Hippocampal formation (tissue), 2 donors: ENCODE results near the gene IQSEC1.

Experiments used
- DNase-seq, 2 donors: peaks; one replicate each; lab custom pipeline; 2025; lab: John Stamatoyannopoulos, UW

Gene IQSEC1

DNA sequence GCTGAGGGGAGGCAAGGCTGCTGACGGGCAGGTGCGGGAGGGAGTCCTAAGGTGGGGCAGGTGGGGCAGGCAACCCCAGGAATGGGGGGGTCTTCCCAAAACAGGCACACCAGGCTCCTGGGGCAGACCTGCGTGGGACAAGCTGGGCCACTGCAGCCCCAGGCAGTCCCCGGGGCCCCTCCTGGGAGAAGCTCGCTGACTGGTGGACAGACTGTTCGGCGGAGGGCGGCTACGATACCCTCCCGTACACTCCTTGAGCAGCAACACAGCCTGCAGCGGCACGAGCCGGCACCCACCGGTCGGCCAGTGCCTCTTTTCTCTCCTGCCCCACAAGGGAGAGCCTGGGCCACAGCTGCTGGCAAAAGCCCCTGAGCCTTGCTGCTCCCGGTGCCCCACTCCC is 165.9 kb downstream of the IQSEC1 start:
- no peak for DNase-seq

GRCh38 chr3:12906916-12907290 is 166.3 kb downstream of the IQSEC1 start:
- DNase-seq, result no peak

GRCh38 chr3:12906141-12906915 is 166.9 kb downstream of the IQSEC1 start:
- DNase-seq, result no peak

DNA sequence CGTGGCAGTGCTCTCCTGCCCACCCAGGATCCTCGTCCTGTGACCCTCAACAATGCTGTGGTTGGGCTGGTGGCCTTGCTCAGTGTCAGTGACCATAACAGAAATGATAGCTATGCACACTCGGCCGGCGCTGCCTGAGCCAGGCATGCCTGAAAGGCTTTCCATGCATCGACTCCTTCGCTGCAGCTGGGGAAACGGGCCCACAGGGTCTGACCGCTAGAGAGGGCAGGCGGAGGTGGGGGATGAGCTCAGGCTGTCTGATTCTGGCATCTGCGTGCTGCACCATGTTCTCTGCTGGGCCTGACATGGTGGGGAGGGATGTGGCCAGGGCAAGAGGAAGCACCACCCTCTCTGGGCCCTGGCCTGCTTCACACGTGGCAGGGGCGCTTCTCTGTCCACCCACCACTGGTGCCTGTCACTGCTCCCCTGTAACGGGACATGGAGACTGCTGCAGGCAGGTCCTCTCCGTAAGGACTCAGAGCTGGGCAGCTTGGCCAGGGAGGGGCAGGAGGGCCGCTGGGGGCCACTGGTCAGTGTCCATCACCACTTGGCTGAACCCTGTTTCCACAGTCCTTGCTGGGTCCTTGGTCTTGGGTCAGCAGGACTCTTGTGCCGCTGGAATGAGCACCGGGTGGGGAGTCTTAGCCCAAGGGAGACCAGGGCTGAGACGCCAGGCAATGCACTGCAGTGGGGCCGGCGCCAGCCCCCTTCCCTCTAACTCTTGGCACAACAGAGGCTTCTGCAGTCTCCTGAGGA is 167.7 kb downstream of the IQSEC1 start:
- DNase-seq, result no peak

GRCh38 chr3:12904951-12905315 is 168.3 kb downstream of the IQSEC1 start:
- DNase-seq, result no peak

DNA sequence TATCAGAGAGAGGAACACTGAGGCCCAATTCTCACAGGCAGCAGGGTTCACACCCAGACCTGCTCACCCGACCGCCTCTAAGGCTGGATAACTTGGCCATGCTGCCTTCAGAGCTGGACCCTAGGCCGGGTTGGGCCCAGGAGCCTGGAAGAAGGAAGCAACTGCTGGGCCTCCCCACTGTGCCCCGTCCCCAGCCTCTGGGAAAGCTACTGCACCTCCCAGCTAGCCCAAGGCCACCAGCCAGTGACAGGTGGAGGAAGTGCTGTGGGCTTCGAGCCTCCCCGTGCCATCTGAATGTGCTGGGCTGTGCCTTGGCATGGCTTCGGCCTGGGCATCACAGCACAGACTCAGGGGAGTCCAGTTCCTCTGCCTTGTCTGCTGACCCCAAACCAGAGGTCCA is 169.3 kb downstream of the IQSEC1 start:
- no peak for DNase-seq

DNA sequence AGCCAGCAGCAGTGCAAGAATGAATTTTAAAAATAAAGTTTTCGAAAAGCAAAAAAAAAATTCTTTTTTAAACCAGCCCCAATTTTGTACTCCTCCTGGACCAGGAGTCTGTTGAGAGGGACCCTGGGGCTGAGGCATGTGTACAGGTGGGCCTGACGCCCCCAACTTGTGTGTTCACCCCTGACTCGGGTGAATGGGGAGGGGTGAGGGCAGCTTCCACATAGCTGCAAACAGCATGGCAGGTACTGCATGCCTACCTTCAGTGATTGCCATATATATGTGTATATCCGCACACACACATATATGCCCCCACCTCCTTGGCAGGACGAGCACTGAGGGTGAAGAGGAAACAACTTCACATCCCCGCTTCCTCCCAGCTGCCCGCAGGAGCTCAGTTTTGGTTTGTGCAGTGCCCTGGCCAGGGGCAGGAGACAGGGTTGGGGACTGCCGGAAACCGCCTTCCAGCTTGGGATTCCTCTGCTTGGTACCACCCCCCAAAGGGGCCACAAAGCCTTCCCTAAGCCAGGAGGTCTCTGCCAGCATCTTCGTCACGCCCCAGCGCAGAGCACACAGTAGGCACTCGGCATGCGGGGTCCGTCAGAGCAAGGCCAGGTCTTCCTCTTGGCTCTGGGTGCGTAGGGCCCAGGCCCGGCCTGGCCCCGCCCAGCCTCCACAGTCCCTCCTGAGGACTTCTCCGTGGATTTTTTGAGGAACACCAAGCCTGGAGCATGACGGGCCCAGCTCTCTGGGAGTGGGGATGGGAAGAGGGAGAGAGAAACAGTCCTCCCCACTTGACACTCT is 170.0 kb downstream of the IQSEC1 start:
- DNase-seq, result no peak

GRCh38 chr3:12902181-12902999 is 170.8 kb downstream of the IQSEC1 start:
- DNase-seq, result no peak

DNA sequence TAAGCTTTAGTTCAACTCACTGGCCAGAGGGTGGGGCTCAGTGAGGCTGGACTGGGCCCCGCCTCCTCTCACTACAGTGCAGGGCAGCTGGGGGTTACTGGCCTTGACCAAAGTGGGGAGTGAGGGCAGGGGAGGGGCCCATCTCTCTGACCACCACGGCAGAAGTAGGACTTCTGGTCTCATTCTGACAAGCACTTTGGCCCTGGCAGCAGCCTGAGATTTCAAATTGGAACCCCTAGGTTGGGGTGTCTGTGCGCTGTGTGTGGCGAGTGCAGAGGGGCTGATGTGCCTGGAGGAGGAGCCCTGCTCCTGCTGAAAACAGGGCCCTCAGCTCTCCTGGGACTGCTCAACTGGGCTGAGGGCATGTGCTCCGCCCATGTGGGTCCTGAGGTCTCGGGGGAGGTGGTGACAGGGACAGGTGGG is 171.6 kb downstream of the IQSEC1 start:
- DNase-seq, result no peak

DNA sequence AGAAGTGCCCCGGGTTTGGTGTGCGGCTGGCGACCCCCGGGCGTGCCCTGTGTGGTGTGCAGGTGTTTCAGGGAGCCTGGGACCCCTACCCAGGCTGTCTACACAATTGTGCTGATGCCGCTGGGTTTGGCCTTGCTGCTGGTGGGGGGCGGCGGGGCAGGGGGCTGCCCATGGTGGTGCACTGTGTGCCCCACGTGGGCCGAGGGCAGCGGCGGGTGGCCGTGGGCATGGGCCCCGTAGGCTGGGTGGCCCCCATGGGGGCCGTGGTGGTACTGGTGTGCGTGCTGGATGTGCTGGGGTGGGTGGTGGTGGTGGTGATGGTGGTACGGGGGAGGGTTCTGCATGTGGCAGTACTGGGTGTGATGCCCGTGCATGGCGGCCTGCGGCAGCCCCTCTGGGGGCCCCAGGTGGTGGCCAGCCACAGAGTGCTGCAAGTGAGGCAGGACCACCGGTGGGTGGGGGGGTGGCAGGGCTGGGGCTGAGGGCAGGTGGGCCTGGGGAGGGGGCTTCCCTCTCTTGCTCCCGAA is 172.3 kb downstream of the IQSEC1 start:
- no peak for DNase-seq

- DNase-seq, result no peak
These were observed 174.1 kb downstream of the IQSEC1 start for GRCh38 chr3:12898965-12899755.

DNA sequence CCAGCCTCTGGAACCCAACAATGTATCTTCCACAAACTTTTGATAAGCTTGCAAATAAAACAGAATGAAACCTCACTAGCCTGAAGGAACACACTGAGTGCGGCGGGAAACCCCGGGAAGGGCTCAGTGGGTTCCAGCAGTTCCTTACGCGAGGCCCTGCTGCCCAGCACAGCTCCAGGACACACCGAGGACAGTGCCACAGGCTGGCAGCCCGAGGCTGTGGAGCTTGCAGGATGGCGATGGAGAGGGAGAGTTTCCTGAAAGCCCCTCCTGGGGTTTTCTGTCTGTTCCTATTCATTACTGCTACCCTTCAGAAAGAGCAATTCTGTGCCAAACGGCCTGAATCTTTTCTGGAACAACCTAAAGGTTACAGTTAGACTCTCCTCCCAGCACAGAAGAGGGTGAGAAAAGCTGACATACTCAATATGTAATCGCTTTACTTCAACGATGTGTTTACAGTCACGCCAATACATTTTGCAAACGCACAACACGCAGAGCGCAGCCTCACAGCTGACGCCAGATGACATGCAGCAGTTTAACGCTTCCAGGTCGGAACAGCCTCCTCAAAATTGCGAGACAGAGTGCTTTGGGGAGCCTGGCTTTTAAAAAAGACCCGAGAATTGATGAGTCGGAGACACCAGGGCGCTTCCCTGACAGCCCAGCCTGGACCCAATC is 174.8 kb downstream of the IQSEC1 start:
- DNase-seq, result no peak

DNA sequence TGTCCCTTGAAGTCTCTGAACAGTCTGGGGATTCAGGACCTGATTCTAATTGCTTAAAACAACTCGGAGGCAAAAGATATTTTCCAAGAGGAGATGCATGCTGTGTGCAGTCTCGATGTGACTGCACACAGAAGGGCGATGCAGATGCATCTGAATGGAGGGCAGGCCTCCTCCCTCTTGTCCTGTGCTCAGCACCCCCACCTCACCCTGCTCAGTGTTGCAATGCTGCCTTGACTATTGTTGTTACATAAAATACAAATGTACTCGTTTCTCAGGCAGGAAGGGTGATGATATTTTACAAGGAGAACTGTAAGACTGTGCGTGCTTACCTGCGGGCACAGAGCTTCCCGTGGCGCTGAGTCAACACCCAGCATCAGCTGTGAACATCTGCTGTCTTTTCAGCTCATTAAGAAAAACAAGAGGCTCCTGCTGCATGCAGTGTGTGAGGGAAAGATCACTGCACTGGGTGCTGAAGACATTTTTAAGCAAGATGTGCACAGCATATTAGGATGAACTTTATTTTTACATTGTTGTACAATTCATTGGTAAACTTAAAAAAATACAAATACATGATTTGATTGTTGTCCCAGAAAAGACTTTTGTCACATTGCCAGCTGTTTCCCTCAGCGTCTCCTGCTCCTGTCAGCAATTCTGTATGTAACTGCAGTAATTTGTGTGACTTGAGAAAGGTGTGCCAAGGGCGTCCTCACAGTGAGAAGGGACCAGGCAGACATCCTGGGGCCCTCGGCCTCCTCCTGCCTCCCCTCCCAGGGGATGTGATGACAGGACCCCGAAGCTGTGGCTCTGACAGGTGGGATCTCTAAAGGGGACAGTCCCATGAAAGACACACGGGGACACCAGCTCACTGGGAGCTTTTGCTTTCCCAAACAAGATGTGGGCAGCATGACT is 175.6 kb downstream of the IQSEC1 start:
- DNase-seq, result no peak

- no peak for DNase-seq
These were observed 176.9 kb downstream of the IQSEC1 start for GRCh38 chr3:12896063-12896985.

GRCh38 chr3:12895391-12896062 is 177.7 kb downstream of the IQSEC1 start:
- DNase-seq, result no peak

DNA sequence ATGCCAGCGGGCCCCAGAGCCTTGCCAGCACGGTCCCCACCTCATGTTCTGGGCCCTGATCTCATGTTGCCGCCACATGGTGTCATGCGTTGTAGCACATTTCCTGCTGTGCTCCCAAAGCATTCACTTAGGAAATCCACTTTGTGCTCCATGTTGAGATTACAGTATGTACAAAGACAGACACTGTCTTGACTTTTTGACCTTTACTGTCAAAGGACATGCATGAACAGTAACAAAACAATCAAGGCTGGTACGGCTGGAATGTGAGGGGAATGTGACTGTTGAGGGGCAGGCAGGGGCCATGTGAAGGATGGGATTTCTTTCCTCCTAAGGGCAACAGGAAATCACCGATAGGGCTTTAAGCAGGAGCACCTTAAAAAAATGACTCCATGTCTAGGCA is 178.6 kb downstream of the IQSEC1 start:
- DNase-seq, result no peak

GRCh38 chr3:12893852-12894251 is 179.4 kb downstream of the IQSEC1 start:
- no peak for DNase-seq
